SK-N-SH (cell line): ENCODE data around the gene ULK1. TPM values are rescaled to one million over a fixed set of nuclear protein-coding genes. Genes with fewer than 3 reads are reported as not detected.

Experiments used
- CTCF ChIA-PET: fragments of 300-600, 350-600 bp; formaldehyde crosslinking; extraction: SDS; loops from one replicate; lab custom pipeline; 2021; lab: Yijun Ruan, JAX
- POLR2A ChIA-PET: fragments of 350-600 bp; sonication (Branson Sonifier 250); formaldehyde crosslinking; extraction: SDS; loops from one replicate; lab custom pipeline; 2020; ENCODE audit warnings: antibody characterized with exemption, inconsistent platforms; lab: Yijun Ruan, JAX
- DNase-seq: peaks from one replicate; pipeline ENCODE4 v3.0.0; 2012
- H2AFZ ChIP-seq: fragments of 200-600 bp; sonication (generic); 2 replicates; pipeline ENCODE4 v1.8.1; 2016; ENCODE audit warnings: antibody characterized with exemption, mild to moderate bottlenecking, low read depth
- H3F3A ChIP-seq: fragments of 200-600 bp; sonication (generic); replicated peaks from 2 replicates; pipeline ENCODE3; 2016; ENCODE audit warnings: antibody characterized with exemption, mild to moderate bottlenecking; ENCODE audit not compliant: insufficient read depth
- H3K27ac ChIP-seq, 2 experiments: fragments of 200-500 bp in 1 of 2; fragments of 200-600 bp in 1 of 2; sonication (Bioruptor generic) in 1 of 2; sonication (generic), shearing (Covaris generic) in 1 of 2; 2 replicates each; pipeline versions ENCODE4 v1.5.1 to v1.6.1; 2014 to 2016; ENCODE audit warnings: low read depth in 2 of 2, inconsistent platforms in 1 of 2, low read length in 1 of 2, mild to moderate bottlenecking in 1 of 2, mixed read lengths in 1 of 2
- H3K27me3 ChIP-seq: fragments of 200-600 bp; sonication (generic), shearing (Covaris generic); 2 replicates; pipeline ENCODE4 v1.6.1; 2016; ENCODE audit warnings: mixed run types; ENCODE audit not compliant: insufficient read depth
- H3K36me3 ChIP-seq, 2 experiments: fragments of 200-500 bp in 1 of 2; fragments of 200-600 bp in 1 of 2; sonication (Bioruptor generic) in 1 of 2; sonication (generic) in 1 of 2; replicated peaks in 1 of 2; 2 replicates each; pipeline versions ENCODE3 to v1.5.1; 2014 to 2016; ENCODE audit warnings: low read length in 1 of 2, mild to moderate bottlenecking in 1 of 2; ENCODE audit not compliant: insufficient read depth in 2 of 2, control insufficient read depth in 1 of 2
- H3K4me1 ChIP-seq, 2 experiments: fragments of 200-500 bp in 1 of 2; fragments of 200-600 bp in 1 of 2; sonication (Bioruptor generic) in 1 of 2; sonication (generic), shearing (Covaris generic) in 1 of 2; 2 replicates each; pipeline versions ENCODE4 v1.5.1 to v1.6.1; 2014 to 2016; ENCODE audit warnings: low read depth in 1 of 2, low read length in 1 of 2, mixed run types in 1 of 2; ENCODE audit not compliant: insufficient read depth in 2 of 2, control insufficient read depth in 1 of 2
- H3K4me2 ChIP-seq: fragments of 200-600 bp; sonication (generic), shearing (Covaris generic); 2 replicates; pipeline ENCODE4 v1.6.1; 2017; ENCODE audit warnings: mixed run types
- H3K4me3 ChIP-seq, 2 experiments: fragments of 200-500 bp in 1 of 2; fragments of 200-600 bp in 1 of 2; sonication (Bioruptor generic) in 1 of 2; sonication (generic), shearing (Covaris generic) in 1 of 2; 2 replicates each; pipeline versions ENCODE4 v1.5.1 to v1.8.1; 2014 to 2016; ENCODE audit warnings: low read depth in 2 of 2, inconsistent platforms in 1 of 2, low read length in 1 of 2, mild to moderate bottlenecking in 1 of 2, mixed read lengths in 1 of 2, moderate library complexity in 1 of 2
- H3K79me2 ChIP-seq: fragments of 200-600 bp; sonication (generic); 2 replicates; pipeline ENCODE4 v1.8.1; 2017; ENCODE audit warnings: mild to moderate bottlenecking; ENCODE audit not compliant: insufficient read depth
- H3K9ac ChIP-seq: fragments of 200-600 bp; sonication (generic); 2 replicates; pipeline ENCODE4 v1.6.1; 2017; ENCODE audit warnings: mixed run types
- H3K9me2 ChIP-seq: fragments of 200-600 bp; sonication (generic); 2 replicates; pipeline ENCODE4 v1.6.1; 2017; ENCODE audit warnings: mixed run types
- H3K9me3 ChIP-seq: fragments of 200-600 bp; sonication (generic); 2 replicates; pipeline ENCODE4 v1.6.1; 2017; ENCODE audit warnings: mixed run types, mild to moderate bottlenecking, moderate library complexity
- H4K20me1 ChIP-seq: fragments of 200-600 bp; sonication (generic); 2 replicates; pipeline ENCODE4 v1.6.1; 2017; ENCODE audit warnings: mild to moderate bottlenecking, mixed run types; ENCODE audit not compliant: insufficient read depth
- CTCF ChIP-seq: fragments of 200-600 bp; sonication (generic); IDR thresholded peaks from 2 replicates; pipeline ENCODE4 v1.6.1; 2017; ENCODE audit warnings: antibody characterized with exemption, mild to moderate bottlenecking, moderate library complexity
- EP300 ChIP-seq, 2 experiments: IDR thresholded peaks; 2 replicates each; pipeline versions ENCODE4 v1.4.0 to v1.6.1; 2012; ENCODE audit warnings: borderline replicate concordance in 1 of 2, low read depth in 1 of 2, low read length in 1 of 2
- EZH2phosphoT487 ChIP-seq: fragments of 200-600 bp; sonication (generic); IDR thresholded peaks from 2 replicates; pipeline ENCODE4 v1.6.1; 2017; ENCODE audit warnings: low read depth, mixed run types, mild to moderate bottlenecking, antibody characterized with exemption, moderate library complexity, borderline replicate concordance
- FOSL2 ChIP-seq: IDR thresholded peaks from 2 replicates; pipeline ENCODE4 v1.4.0; 2012; ENCODE audit warnings: low read depth, mild to moderate bottlenecking, moderate library complexity, borderline replicate concordance
- FOXJ3 ChIP-seq: sonication (generic); formaldehyde crosslinking; IDR thresholded peaks from 2 replicates; pipeline ENCODE4 v1.5.1; 2020; ENCODE audit warnings: mild to moderate bottlenecking, missing genetic modification reagents
- FOXM1 ChIP-seq: IDR thresholded peaks from 2 replicates; pipeline ENCODE4 v1.4.0; 2012; ENCODE audit warnings: low read depth, mild to moderate bottlenecking
- GATA2 ChIP-seq: sonication (generic); formaldehyde crosslinking; IDR thresholded peaks from 2 replicates; pipeline ENCODE4 v1.5.0; 2020; ENCODE audit warnings: mild to moderate bottlenecking, missing genetic modification reagents
- JUND ChIP-seq: IDR thresholded peaks from 2 replicates; pipeline ENCODE4 v1.4.0; 2012
- MAX ChIP-seq: IDR thresholded peaks from 2 replicates; pipeline ENCODE4 v1.4.0; 2012; ENCODE audit warnings: low read depth
- MEF2A ChIP-seq: IDR thresholded peaks from 2 replicates; pipeline ENCODE4 v1.4.0; 2012; ENCODE audit warnings: low read depth, borderline replicate concordance
- NFIC ChIP-seq: IDR thresholded peaks from 2 replicates; pipeline ENCODE4 v1.4.0; 2012; ENCODE audit warnings: borderline replicate concordance
- POLR2AphosphoS5 ChIP-seq: IDR thresholded peaks from 2 replicates; pipeline ENCODE4 v1.6.1; 2012; ENCODE audit warnings: low read depth, low read length
- RAD21 ChIP-seq: IDR thresholded peaks from 2 replicates; pipeline ENCODE4 v1.6.1; 2012; ENCODE audit warnings: mild to moderate bottlenecking, low read length
- RCOR1 ChIP-seq: fragments of 150-350 bp; IDR thresholded peaks from 2 replicates; pipeline ENCODE4 v1.6.1; 2017; ENCODE audit warnings: antibody characterized with exemption, low read length
- RXRA ChIP-seq: IDR thresholded peaks from 2 replicates; pipeline ENCODE4 v1.4.0; 2012; ENCODE audit warnings: low read depth, mild to moderate bottlenecking, borderline replicate concordance
- YY1 ChIP-seq: IDR thresholded peaks from 2 replicates; pipeline ENCODE4 v1.4.0; 2012; ENCODE audit warnings: low read depth, mild to moderate bottlenecking
- WGBS: methylation state at CpG from one replicate; pipeline ENCODE4 v1.1.6; 2017; ENCODE audit warnings: low lambda C conversion rate; 5-methylcytosine and 5-hydroxymethylcytosine counted together
- polyA plus RNA-seq, 3 experiments: library from polyadenylated mRNA; depleted of rRNA; stranded (reverse); fragments of >200 nt; gene quantifications; 2 replicates each; pipeline ENCODE4 v1.2.3, GENCODE V29; 2012
- TF ChIP-seq, protein P1 (sequence below): IDR thresholded peaks from 2 replicates; pipeline ENCODE4; 2012
- TF ChIP-seq, protein P2 (sequence below): IDR thresholded peaks from 2 replicates; pipeline ENCODE4 v1.4.0; 2012; ENCODE audit warnings: low read depth, borderline replicate concordance
- TF ChIP-seq, protein P3 (sequence below): IDR thresholded peaks from 2 replicates; pipeline ENCODE4 v1.6.1; 2012; ENCODE audit warnings: mild to moderate bottlenecking, low read depth, low read length, moderate library complexity
- TF ChIP-seq, protein P4 (sequence below): fragments of 150-350 bp; IDR thresholded peaks from 2 replicates; pipeline ENCODE4 v1.6.1; 2016; ENCODE audit warnings: mild to moderate bottlenecking, low read depth, low read length

The ULK1 gene
- polyA plus RNA-seq, 1 of the 3 experiments (the other 2 are of a cell fraction): 10.7 TPM

DNA sequence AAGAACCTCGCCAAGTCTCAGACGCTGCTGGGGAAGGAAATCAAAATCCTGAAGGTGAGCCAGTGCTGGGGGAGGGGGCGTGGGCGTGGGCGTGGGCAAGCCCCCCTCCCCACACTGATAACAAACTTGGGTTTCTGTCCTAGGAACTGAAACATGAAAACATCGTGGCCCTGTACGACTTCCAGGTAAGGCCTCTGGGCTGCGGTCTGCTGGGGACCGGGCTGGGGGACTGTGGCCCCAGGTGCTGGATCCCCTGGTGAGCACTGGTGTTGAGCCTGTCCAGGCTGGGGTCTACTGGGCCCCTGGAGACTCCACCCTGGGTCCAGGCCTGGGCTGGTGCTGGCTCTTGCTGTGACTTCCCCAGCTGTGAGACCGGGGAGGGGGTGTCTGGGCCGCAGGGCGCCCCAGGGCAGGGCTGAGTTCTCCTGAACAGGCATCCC, 1.2 kb downstream of the ULK1 start (continued):
- TF ChIP-seq GATA2 (CRISPR knock-in tag): no peak

- H3K79me2 ChIP-seq: peaks cover 38% of the 10 kb centered on the region
- peak overlapping the region; percentile 72; the same call in 1 of the 2 replicates for H3K9ac ChIP-seq
- WGBS: 55% methylated on average over 2 of the region's 39 CpGs
- CTCF ChIA-PET: interaction anchor here (0.9 to 2.2 kb wide), 3 partner anchors 10 to 792 kb away, joined by 3 to 12 read pairs (median 3); no protein-coding TSS in a partner anchor
- no peak overlapping the region for H2AFZ ChIP-seq
- H3K9me2 ChIP-seq: no peaks in the 10 kb centered on the region
- no peaks in the 10 kb centered on the region for H3K9me3 ChIP-seq
- POLR2A ChIA-PET: no interaction called here
- H3K27ac ChIP-seq: peak overlapping the region in 1 of 2 experiments; percentile 49; a peak in 2 of 4 replicates
- peaks cover 23% of the 10 kb centered on the region for H4K20me1 ChIP-seq
- peak overlapping the region; percentile 99 for H3K4me2 ChIP-seq
- H3F3A ChIP-seq: peaks cover 2% of the 10 kb centered on the region
- no peaks in the 10 kb centered on the region for H3K27me3 ChIP-seq
- peaks cover 8% of the 10 kb centered on the region in 2 experiments for H3K36me3 ChIP-seq
- peak overlapping the region; percentile 62 to 72 for H3K4me3 ChIP-seq
- H3K4me1 ChIP-seq: peaks cover 7 to 23% of the 10 kb centered on the region in 2 experiments; a peak in 1 of 4 replicates
- DNase-seq: peak; percentile 92
- TF ChIP-seq FOSL2 (no peak), RAD21 (no peak), RXRA (no peak), POLR2AphosphoS5 (no peak), FOXM1 (no peak), FOXJ3 (CRISPR knock-in tag) (no peak), EP300 (IDR thresholded peaks at IDR 0.05; ENCODE audit: borderline replicate concordance in 1 of 2, low read depth in 1 of 2, low read length in 1 of 2) (peak in 1 of 2 experiments; percentile 17; a peak in 1 of 4 replicates), GATA2 (CRISPR knock-in tag) (no peak), EZH2phosphoT487 (no peak), JUND (no peak), MAX (peak; percentile 79), NFIC (0 out of 2 replicates have a peak, but pooled peaks have one; percentile 31), CTCF (no peak), MEF2A (no peak), YY1 (0 out of 2 replicates have a peak, but pooled peaks have one; percentile 21), RCOR1 (no peak)
- TF ChIP-seq, protein P1, sequence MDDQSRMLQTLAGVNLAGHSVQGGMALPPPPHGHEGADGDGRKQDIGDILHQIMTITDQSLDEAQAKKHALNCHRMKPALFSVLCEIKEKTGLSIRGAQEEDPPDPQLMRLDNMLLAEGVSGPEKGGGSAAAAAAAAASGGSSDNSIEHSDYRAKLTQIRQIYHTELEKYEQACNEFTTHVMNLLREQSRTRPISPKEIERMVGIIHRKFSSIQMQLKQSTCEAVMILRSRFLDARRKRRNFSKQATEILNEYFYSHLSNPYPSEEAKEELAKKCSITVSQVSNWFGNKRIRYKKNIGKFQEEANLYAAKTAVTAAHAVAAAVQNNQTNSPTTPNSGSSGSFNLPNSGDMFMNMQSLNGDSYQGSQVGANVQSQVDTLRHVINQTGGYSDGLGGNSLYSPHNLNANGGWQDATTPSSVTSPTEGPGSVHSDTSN: 0 out of 2 replicates have a peak, but pooled peaks have one; percentile 12
- TF ChIP-seq, protein P2, sequence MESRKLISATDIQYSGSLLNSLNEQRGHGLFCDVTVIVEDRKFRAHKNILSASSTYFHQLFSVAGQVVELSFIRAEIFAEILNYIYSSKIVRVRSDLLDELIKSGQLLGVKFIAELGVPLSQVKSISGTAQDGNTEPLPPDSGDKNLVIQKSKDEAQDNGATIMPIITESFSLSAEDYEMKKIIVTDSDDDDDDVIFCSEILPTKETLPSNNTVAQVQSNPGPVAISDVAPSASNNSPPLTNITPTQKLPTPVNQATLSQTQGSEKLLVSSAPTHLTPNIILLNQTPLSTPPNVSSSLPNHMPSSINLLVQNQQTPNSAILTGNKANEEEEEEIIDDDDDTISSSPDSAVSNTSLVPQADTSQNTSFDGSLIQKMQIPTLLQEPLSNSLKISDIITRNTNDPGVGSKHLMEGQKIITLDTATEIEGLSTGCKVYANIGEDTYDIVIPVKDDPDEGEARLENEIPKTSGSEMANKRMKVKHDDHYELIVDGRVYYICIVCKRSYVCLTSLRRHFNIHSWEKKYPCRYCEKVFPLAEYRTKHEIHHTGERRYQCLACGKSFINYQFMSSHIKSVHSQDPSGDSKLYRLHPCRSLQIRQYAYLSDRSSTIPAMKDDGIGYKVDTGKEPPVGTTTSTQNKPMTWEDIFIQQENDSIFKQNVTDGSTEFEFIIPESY: no peak
- TF ChIP-seq, protein P3, sequence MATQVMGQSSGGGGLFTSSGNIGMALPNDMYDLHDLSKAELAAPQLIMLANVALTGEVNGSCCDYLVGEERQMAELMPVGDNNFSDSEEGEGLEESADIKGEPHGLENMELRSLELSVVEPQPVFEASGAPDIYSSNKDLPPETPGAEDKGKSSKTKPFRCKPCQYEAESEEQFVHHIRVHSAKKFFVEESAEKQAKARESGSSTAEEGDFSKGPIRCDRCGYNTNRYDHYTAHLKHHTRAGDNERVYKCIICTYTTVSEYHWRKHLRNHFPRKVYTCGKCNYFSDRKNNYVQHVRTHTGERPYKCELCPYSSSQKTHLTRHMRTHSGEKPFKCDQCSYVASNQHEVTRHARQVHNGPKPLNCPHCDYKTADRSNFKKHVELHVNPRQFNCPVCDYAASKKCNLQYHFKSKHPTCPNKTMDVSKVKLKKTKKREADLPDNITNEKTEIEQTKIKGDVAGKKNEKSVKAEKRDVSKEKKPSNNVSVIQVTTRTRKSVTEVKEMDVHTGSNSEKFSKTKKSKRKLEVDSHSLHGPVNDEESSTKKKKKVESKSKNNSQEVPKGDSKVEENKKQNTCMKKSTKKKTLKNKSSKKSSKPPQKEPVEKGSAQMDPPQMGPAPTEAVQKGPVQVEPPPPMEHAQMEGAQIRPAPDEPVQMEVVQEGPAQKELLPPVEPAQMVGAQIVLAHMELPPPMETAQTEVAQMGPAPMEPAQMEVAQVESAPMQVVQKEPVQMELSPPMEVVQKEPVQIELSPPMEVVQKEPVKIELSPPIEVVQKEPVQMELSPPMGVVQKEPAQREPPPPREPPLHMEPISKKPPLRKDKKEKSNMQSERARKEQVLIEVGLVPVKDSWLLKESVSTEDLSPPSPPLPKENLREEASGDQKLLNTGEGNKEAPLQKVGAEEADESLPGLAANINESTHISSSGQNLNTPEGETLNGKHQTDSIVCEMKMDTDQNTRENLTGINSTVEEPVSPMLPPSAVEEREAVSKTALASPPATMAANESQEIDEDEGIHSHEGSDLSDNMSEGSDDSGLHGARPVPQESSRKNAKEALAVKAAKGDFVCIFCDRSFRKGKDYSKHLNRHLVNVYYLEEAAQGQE: no peak
- TF ChIP-seq, protein P4, sequence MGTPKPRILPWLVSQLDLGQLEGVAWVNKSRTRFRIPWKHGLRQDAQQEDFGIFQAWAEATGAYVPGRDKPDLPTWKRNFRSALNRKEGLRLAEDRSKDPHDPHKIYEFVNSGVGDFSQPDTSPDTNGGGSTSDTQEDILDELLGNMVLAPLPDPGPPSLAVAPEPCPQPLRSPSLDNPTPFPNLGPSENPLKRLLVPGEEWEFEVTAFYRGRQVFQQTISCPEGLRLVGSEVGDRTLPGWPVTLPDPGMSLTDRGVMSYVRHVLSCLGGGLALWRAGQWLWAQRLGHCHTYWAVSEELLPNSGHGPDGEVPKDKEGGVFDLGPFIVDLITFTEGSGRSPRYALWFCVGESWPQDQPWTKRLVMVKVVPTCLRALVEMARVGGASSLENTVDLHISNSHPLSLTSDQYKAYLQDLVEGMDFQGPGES: no peak
Observed at GRCh38 chr12:131896080-131896810, 1.8 kb downstream of the ULK1 start.
